CD4-positive, alpha-beta T cell (primary cell): Measurements from ENCODE around the gene ZC3H13. TPM values are rescaled to one million over a fixed set of nuclear protein-coding genes. Genes with fewer than 3 reads are reported as not detected.
A peak's percentile ranks its signal among the peaks of the same experiment; 100 is the strongest.

Source experiments
- ATAC-seq: fragments of 200-7000 bp; cut with Tn5 transposase; one replicate; pipeline ENCODE4 v1.10.0; 2022; ENCODE audit warnings: mild to moderate bottlenecking; ENCODE audit not compliant: poor library complexity
- CTCF ChIA-PET: fragments of 350-600 bp; sonication (Branson Sonifier 250); formaldehyde crosslinking; loops from one replicate; lab custom pipeline; 2021; ENCODE audit warnings: antibody characterized with exemption, inconsistent platforms; lab: Charles Lee
- POLR2A ChIA-PET: fragments of 350-600 bp; sonication (Branson Sonifier 250); formaldehyde crosslinking; loops from one replicate; lab custom pipeline; 2021; ENCODE audit warnings: antibody characterized with exemption, inconsistent platforms; lab: Charles Lee
- DNase-seq, 14 experiments: peaks; one replicate each; pipeline ENCODE4 v3.0.0-alpha.2; 2013 to 2020; ENCODE audit warnings: mixed read lengths in 2 of 14
- H3K27ac ChIP-seq, 2 donors: one replicate each; pipeline versions ENCODE4 v1.5.1 to v1.7.0; 2013; ENCODE audit warnings: low read length in 2 of 2, low read depth in 1 of 2, mild to moderate bottlenecking in 1 of 2
- H3K27me3 ChIP-seq, 2 experiments: 1 replicate in 1 of 2; 2 replicates in 1 of 2; pipeline versions ENCODE4 v1.6.1 to v1.7.0; 2013; ENCODE audit warnings: low read length in 2 of 2, control low read depth in 1 of 2, mild to moderate bottlenecking in 1 of 2, moderate library complexity in 1 of 2; ENCODE audit not compliant: insufficient read depth in 2 of 2, control insufficient read depth in 1 of 2
- H3K36me3 ChIP-seq: one replicate; pipeline ENCODE4 v1.6.1; 2013; ENCODE audit warnings: low read length, control low read depth; ENCODE audit not compliant: insufficient read depth
- H3K4me1 ChIP-seq: one replicate; pipeline ENCODE4 v1.6.1; 2013; ENCODE audit warnings: low read length, control low read depth; ENCODE audit not compliant: insufficient read depth
- H3K4me3 ChIP-seq: one replicate; pipeline ENCODE4 v1.5.1; 2013; ENCODE audit warnings: mild to moderate bottlenecking, low read length, moderate library complexity
- H3K9me3 ChIP-seq, 2 experiments: 1 replicate in 1 of 2; 2 replicates in 1 of 2; pipeline versions ENCODE4 v1.6.1 to v1.7.0; 2013; ENCODE audit warnings: low read length in 2 of 2, mild to moderate bottlenecking in 2 of 2, control low read depth in 1 of 2, moderate library complexity in 1 of 2; ENCODE audit not compliant: control insufficient read depth in 1 of 2, insufficient read depth in 1 of 2
- H3K27ac Mint-ChIP-seq: one replicate; pipeline ENCODE4 v1.8.0; 2020; ENCODE audit warnings: mixed read lengths
- H3K27me3 Mint-ChIP-seq: one replicate; pipeline ENCODE4 v1.8.0; 2021; ENCODE audit warnings: mixed read lengths
- H3K36me3 Mint-ChIP-seq: one replicate; pipeline ENCODE4 v1.8.0; 2021; ENCODE audit warnings: low read depth, mixed read lengths
- H3K4me1 Mint-ChIP-seq: one replicate; pipeline ENCODE4 v1.8.0; 2021; ENCODE audit warnings: low read depth, mixed read lengths
- H3K4me3 Mint-ChIP-seq: one replicate; pipeline ENCODE4 v1.8.0; 2020; ENCODE audit warnings: mild to moderate bottlenecking, mixed read lengths
- H3K9me3 Mint-ChIP-seq: one replicate; pipeline ENCODE4 v1.8.0; 2020; ENCODE audit warnings: mixed read lengths
- CTCF ChIP-seq: fragments of 200-600 bp; IDR thresholded peaks from one replicate; pipeline ENCODE4 v1.8.0; 2022; ENCODE audit warnings: antibody characterized with exemption, mild to moderate bottlenecking
- intact Hi-C, 2 experiments: fragments of 100-400 bp; cut with DNase I in 1 of 2; cut with micrococcal nuclease in 1 of 2; formaldehyde crosslinking; loops; one replicate each; pipeline versions ENCODE4 v1.15.1 to v1.9.0; 2023 to 2025; cut with DNase I, micrococcal nuclease
- total RNA-seq, 174 experiments: library from RNA in 2 of 174; stranded (reverse) in 2 of 174; gene quantifications; one replicate each; pipeline ENCODE4 v1.2.3 and lab custom pipeline; 2021 to 2026

The ZC3H13 gene
- total RNA-seq, 2 experiments from 2014 or later, result 36.5 to 43.8 TPM

GRCh38 chr13:45934283-45934682 lies 118.3 kb downstream of the ZC3H13 start:
- CTCF ChIA-PET, result no interaction called here
- Histone ChIP-seq H3K4me1 (no peaks in the 10 kb centered on the region), H3K4me3 (no peak overlapping the region), H3K36me3 (no peaks in the 10 kb centered on the region), H3K9me3 (no peaks in the 10 kb centered on the region), H3K27me3 (peaks cover 0 to 5% of the 10 kb centered on the region in 2 experiments), H3K27ac (no peak overlapping the region)
- no peak overlapping the region for H3K4me3 Mint-ChIP-seq
- H3K4me1 Mint-ChIP-seq, result no peaks in the 10 kb centered on the region
- no peaks in the 10 kb centered on the region for H3K9me3 Mint-ChIP-seq
- POLR2A ChIA-PET, result no interaction called here
- peaks cover 5% of the 10 kb centered on the region for H3K27me3 Mint-ChIP-seq
- no peak overlapping the region for H3K27ac Mint-ChIP-seq
- ATAC-seq, result no peak
- no peaks in the 10 kb centered on the region for H3K36me3 Mint-ChIP-seq
- DNase-seq, result no peak
- TF ChIP-seq CTCF, result no peak
- intact Hi-C loops, result no loop called here

GRCh38 chr13:45933203-45933908 lies 119.2 kb downstream of the ZC3H13 start:
- Mint-ChIP-seq H3K4me3 (no peak overlapping the region), H3K9me3 (no peaks in the 10 kb centered on the region), H3K36me3 (no peaks in the 10 kb centered on the region), H3K27ac (no peak overlapping the region), H3K27me3 (peaks cover 5% of the 10 kb centered on the region), H3K4me1 (no peaks in the 10 kb centered on the region)
- DNase-seq (no peak), ATAC-seq (no peak)
- CTCF ChIA-PET, result no interaction called here
- no peaks in the 10 kb centered on the region for H3K9me3 ChIP-seq
- intact Hi-C loops, result no loop called here
- POLR2A ChIA-PET, result no interaction called here
- peaks cover 0 to 5% of the 10 kb centered on the region in 2 experiments for H3K27me3 ChIP-seq
- H3K4me1 ChIP-seq, result no peaks in the 10 kb centered on the region
- no peak for TF ChIP-seq CTCF
- no peak overlapping the region for H3K4me3 ChIP-seq
- H3K36me3 ChIP-seq, result no peaks in the 10 kb centered on the region
- no peak overlapping the region for H3K27ac ChIP-seq

GRCh38 chr13:45932676-45933075 lies 119.9 kb downstream of the ZC3H13 start:
- TF ChIP-seq CTCF, result no peak
- no peak overlapping the region for H3K27ac ChIP-seq

More at GRCh38 chr13:45932676-45933075, 119.9 kb downstream of the ZC3H13 start:
- peaks cover 0 to 5% of the 10 kb centered on the region in 2 experiments for H3K27me3 ChIP-seq
- Mint-ChIP-seq H3K4me3 (no peak overlapping the region), H3K9me3 (no peaks in the 10 kb centered on the region), H3K36me3 (no peaks in the 10 kb centered on the region), H3K27ac (no peak overlapping the region), H3K4me1 (no peaks in the 10 kb centered on the region), H3K27me3 (peaks cover 5% of the 10 kb centered on the region)
- no peaks in the 10 kb centered on the region for H3K9me3 ChIP-seq
- ATAC-seq (no peak), DNase-seq (peak in 3 of 14 experiments; percentile 6 to 26 (median 6))
- ChIA-PET CTCF (no interaction called here), POLR2A (no interaction called here)
- intact Hi-C loops, result no loop called here
- no peaks in the 10 kb centered on the region for H3K36me3 ChIP-seq
- no peak overlapping the region for H3K4me3 ChIP-seq
- H3K4me1 ChIP-seq, result no peaks in the 10 kb centered on the region
